Measurements from ENCODE around the gene RUNX2.

DNA sequence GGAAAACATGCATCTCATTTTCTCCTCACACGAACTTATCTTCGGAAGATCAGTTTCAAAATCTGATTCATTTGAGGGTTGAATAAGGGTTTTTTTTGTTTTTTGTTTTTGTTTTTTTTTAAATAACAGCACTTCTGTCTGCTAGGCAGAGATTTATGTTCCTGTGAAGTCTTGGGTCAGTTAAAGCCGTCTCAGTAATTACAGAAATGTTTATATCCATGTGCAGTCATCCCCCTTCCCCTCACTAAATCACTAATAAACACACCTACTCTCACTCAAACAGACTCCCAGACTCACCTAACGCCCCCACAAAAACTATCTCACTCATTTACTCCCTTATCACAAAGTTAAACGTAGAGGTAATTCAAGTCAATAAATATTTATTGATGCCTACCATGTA, 263.8 kb downstream of the RUNX2 start:
- no peak for TF ChIP-seq PATZ1 (CRISPR knock-in tag; IDR thresholded peaks at IDR 0.05; ENCODE audit: borderline replicate concordance)
- TF ChIP-seq PPARA (CRISPR knock-in tag; IDR thresholded peaks at IDR 0.05; ENCODE audit: borderline replicate concordance), result no peak
